Measurements from ENCODE around the gene C1QTNF5. TPM values are rescaled to one million over a fixed set of nuclear protein-coding genes. Genes with fewer than 3 reads are reported as not detected.

The C1QTNF5 gene
- total and polyA plus RNA-seq, 2 of the 8 experiments (the other 6 are each of a cell fraction or from before 2014, with no cell fraction given), result 2.2 to 2.7 TPM

DNA sequence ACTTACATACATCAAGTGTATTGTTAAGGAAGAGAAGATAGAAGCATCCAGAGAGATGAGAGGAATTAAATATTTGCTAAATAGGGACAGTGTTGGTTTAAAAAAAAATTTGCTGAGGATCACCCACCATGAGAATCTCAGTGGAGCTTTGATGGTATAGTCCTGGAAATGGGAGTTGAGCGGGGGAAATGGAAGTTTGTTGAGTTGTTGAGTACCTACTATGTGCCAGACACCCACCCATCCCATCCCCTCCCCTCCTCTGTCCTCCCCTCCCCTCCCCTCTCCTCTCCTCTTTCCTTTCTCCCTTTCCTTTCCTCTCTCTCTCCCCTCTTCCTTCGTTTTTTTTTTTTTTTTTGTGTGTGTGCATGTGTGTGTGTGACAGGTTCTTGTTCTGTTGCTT, 10.5 kb upstream of the C1QTNF5 start:
- Histone ChIP-seq H3K27me3 (replicated peaks in 1 of 4; ENCODE audit: control insufficient read depth in 3 of 4, extremely low read depth in 1 of 4, insufficient read depth in 3 of 4, low read length in 3 of 4) (peaks cover 0 to 4% (median 2%) of the 10 kb centered on the region in 4 experiments; a peak in 3 of 7 replicates), H3K14ac (ENCODE audit: insufficient read length) (no peak overlapping the region), H2BK12ac (ENCODE audit: low read depth, low read length) (no peak overlapping the region), H3K9me3 (ENCODE audit: insufficient read depth in 2 of 2, low read depth in 1 of 2, low read length in 1 of 2) (no peaks in the 10 kb centered on the region), H3K23ac (ENCODE audit: insufficient read length) (no peak overlapping the region), H3K27ac (ENCODE audit: low read depth, low read length) (no peak overlapping the region), H4K5ac (ENCODE audit: insufficient read length, low read depth, low read length) (no peak overlapping the region), H2BK120ac (replicated peaks; ENCODE audit: low read depth, low read length) (no peak overlapping the region), H3K79me2 (ENCODE audit: control insufficient read depth in 1 of 2, insufficient read depth in 2 of 2, low read length in 2 of 2) (no peaks in the 10 kb centered on the region), H4K20me1 (replicated peaks in 1 of 2; ENCODE audit: control insufficient read depth in 1 of 2, insufficient read depth in 2 of 2, low read length in 2 of 2) (no peaks in the 10 kb centered on the region), H2AFZ (ENCODE audit: low read length) (no peak overlapping the region), H4K91ac (replicated peaks; ENCODE audit: insufficient read length, low read length) (no peak overlapping the region), H3K4ac (replicated peaks; ENCODE audit: insufficient read length, low read depth, low read length) (no peak overlapping the region), H3K18ac (ENCODE audit: extremely low read depth, low read length) (no peak overlapping the region), H2BK15ac (ENCODE audit: low read length) (no peak overlapping the region), H2BK5ac (ENCODE audit: low read depth, low read length) (no peak overlapping the region), H3K9ac (replicated peaks in 1 of 4; ENCODE audit: extremely low read depth in 1 of 4, low read depth in 3 of 4, low read length in 3 of 4) (no peak overlapping the region), H3K4me1 (replicated peaks in 1 of 4; ENCODE audit: control insufficient read depth in 3 of 4, insufficient read depth in 4 of 4, low read length in 3 of 4) (peaks cover 0 to 2% (median 2%) of the 10 kb centered on the region in 4 experiments; a peak in 5 of 7 replicates), H2BK20ac (ENCODE audit: low read length) (no peak overlapping the region), H4K8ac (ENCODE audit: extremely low read depth, insufficient read depth, low read length) (no peak overlapping the region), H3K4me3 (ENCODE audit: extremely low read depth in 1 of 4, insufficient read depth in 2 of 4, low read depth in 3 of 4, low read length in 4 of 4) (no peak overlapping the region), H3K36me3 (ENCODE audit: control insufficient read depth in 2 of 4, insufficient read depth in 4 of 4, low read length in 3 of 4) (no peaks in the 10 kb centered on the region), H3K56ac (replicated peaks; ENCODE audit: insufficient read length, low read depth, low read length) (no peak overlapping the region), H3K23me2 (ENCODE audit: low read depth, low read length) (no peaks in the 10 kb centered on the region), H2AK5ac (ENCODE audit: low read depth, low read length) (no peak overlapping the region), H3K4me2 (ENCODE audit: insufficient read depth in 1 of 2, low read depth in 2 of 2, low read length in 2 of 2) (no peak overlapping the region), H3K79me1 (ENCODE audit: low read depth, low read length) (no peaks in the 10 kb centered on the region)
- CTCF ChIA-PET (ENCODE audit: partially characterized antibody), result interaction anchor here (0.6 to 18.0 kb wide), 3 partner anchors 13 to 28 kb away, joined by 4 to 463 read pairs (median 5); partner anchors contain the start of gene USP2
- FAIRE-seq (no peak), DNase-seq (ENCODE audit: low read depth in 1 of 2, low spot score in 2 of 2) (no peak)
- 73% methylated on average over 1 of the region's 2 CpGs; no CpG with 5 or more reads in 1 of the 2 experiments for WGBS, 2 experiments (ENCODE audit: extremely low coverage in 1 of 2, insufficient coverage in 1 of 2, insufficient read length in 1 of 2, insufficient replicate concordance in 2 of 2, low coverage in 1 of 2, low lambda C conversion rate in 2 of 2, missing lambda C conversion rate in 1 of 2)
- TF ChIP-seq SIX5 (IDR thresholded peaks at IDR 0.05; ENCODE audit: low read depth, low read length) (no peak), CTBP2 (IDR thresholded peaks at IDR 0.05; ENCODE audit: borderline replicate concordance, insufficient read depth, insufficient read length, low read length) (no peak), RXRA (IDR thresholded peaks at IDR 0.05; ENCODE audit: insufficient read depth, low read depth, low read length) (no peak), TCF12 (IDR thresholded peaks at IDR 0.05; ENCODE audit: low read depth, low read length) (no peak), CHD1 (IDR thresholded peaks at IDR 0.05; ENCODE audit: low read depth, low read length) (no peak), JUN (IDR thresholded peaks at IDR 0.05; ENCODE audit: low read depth, low read length) (no peak)
- POLR2A ChIA-PET (ENCODE audit: partially characterized antibody), result no interaction called here

Data from H1 (cell line).